A673 (cell line): Measurements from ENCODE around the gene FXYD3. TPM values are rescaled to one million over a fixed set of nuclear protein-coding genes. Genes with fewer than 3 reads are reported as not detected.

Source experiments
- BruUV-seq: library from RNA; stranded (reverse); fragments of 400-500 nt; replicated peaks from 2 replicates; lab custom pipeline; 2021; lab: Mats Ljungman, UMichigan
- CTCF ChIA-PET: fragments of 300-600 bp; sonication (Branson Sonifier 250); formaldehyde crosslinking; loops from one replicate; lab custom pipeline; 2022; ENCODE audit warnings: antibody characterized with exemption; lab: Charles Lee
- POLR2A ChIA-PET: fragments of 300-600 bp; sonication (Branson Sonifier 250); formaldehyde crosslinking; loops from one replicate; lab custom pipeline; 2022; ENCODE audit warnings: antibody characterized with exemption; ENCODE audit not compliant: low non-redundant PET; lab: Charles Lee
- DNase-seq: peaks from one replicate; pipeline ENCODE4 v3.0.0-alpha.2; 2015; ENCODE audit warnings: low spot score
- H3K27ac ChIP-seq: fragments of 200-600 bp; sonication (generic); 2 replicates; pipeline ENCODE4 v1.5.1; 2016; ENCODE audit warnings: mixed run types, low read depth, mild to moderate bottlenecking, mixed read lengths, antibody characterized with exemption, low read length; ENCODE audit not compliant: poor library complexity, severe bottlenecking
- H3K27me3 ChIP-seq: fragments of 200-600 bp; sonication (generic); replicated peaks from 2 replicates; pipeline ENCODE4 v1.6.1; 2017; ENCODE audit warnings: mixed run types, low read depth, mild to moderate bottlenecking, mixed read lengths, antibody characterized with exemption, low read length; ENCODE audit not compliant: insufficient read depth, poor library complexity
- H3K36me3 ChIP-seq: fragments of 200-600 bp; sonication (generic); 2 replicates; pipeline ENCODE4 v1.6.1; 2016; ENCODE audit warnings: mixed run types, mild to moderate bottlenecking, mixed read lengths, antibody characterized with exemption, low read length; ENCODE audit not compliant: insufficient read depth, poor library complexity, severe bottlenecking
- H3K4me1 ChIP-seq: fragments of 200-600 bp; sonication (generic); 2 replicates; pipeline ENCODE4 v1.6.1; 2017; ENCODE audit warnings: mixed run types, mild to moderate bottlenecking, mixed read lengths, antibody characterized with exemption, low read length; ENCODE audit not compliant: insufficient read depth, poor library complexity, severe bottlenecking
- H3K4me3 ChIP-seq: fragments of 200-600 bp; sonication (generic); 2 replicates; pipeline ENCODE4 v1.5.1; 2016; ENCODE audit warnings: low read depth, mixed run types, mild to moderate bottlenecking, mixed read lengths, low read length; ENCODE audit not compliant: poor library complexity, severe bottlenecking
- H3K9me3 ChIP-seq: fragments of 200-600 bp; sonication (generic); 2 replicates; pipeline ENCODE4 v1.6.1; 2016; ENCODE audit warnings: mixed run types, low read depth, mild to moderate bottlenecking, mixed read lengths, antibody characterized with exemption, low read length; ENCODE audit not compliant: poor library complexity, severe bottlenecking
- CTCF ChIP-seq: fragments of 300-800, 200-600 bp; sonication (generic); conservative IDR thresholded peaks from 2 replicates; pipeline ENCODE4 v1.5.1; 2017; ENCODE audit warnings: low read depth, mild to moderate bottlenecking, antibody characterized with exemption, low read length, moderate library complexity, mixed read lengths
- EZH2 ChIP-seq: fragments of 200-600 bp; sonication (generic); IDR thresholded peaks from 2 replicates; pipeline ENCODE4 v1.6.1; 2017; ENCODE audit warnings: borderline replicate concordance, low read depth, mild to moderate bottlenecking, mixed read lengths, antibody characterized with exemption, low read length; ENCODE audit not compliant: poor library complexity, severe bottlenecking
- intact Hi-C: fragments of 100-400 bp; cut with micrococcal nuclease; formaldehyde crosslinking; loops from one replicate; pipeline ENCODE4 v1.10.0; 2022; ENCODE audit not compliant: unreplicated experiment
- total RNA-seq: library from RNA; stranded (reverse); gene quantifications from 2 replicates; pipeline ENCODE4 v1.2.3, GENCODE V29; 2021

FXYD3 gene
- total RNA-seq, 1 experiment from 2014 or later, result not detected

- intact Hi-C loops, result no loop called here
- DNase-seq, result no peak
- TF ChIP-seq CTCF (no peak), EZH2 (no peak)
- H3K4me3 ChIP-seq, result peak within 1 kb of the TSS; percentile 34
- H3K9me3 ChIP-seq, result no peaks in the 10 kb centered on the region
- POLR2A ChIA-PET, result no interaction called here
- peaks cover 3% of the 10 kb centered on the region for H3K27me3 ChIP-seq
- no peak within 1 kb of the TSS for H3K27ac ChIP-seq
- BruUV-seq, result no TSS peak
- no peaks in the 10 kb centered on the region for H3K36me3 ChIP-seq
- CTCF ChIA-PET, result interaction anchor here (0.6 kb wide), 2 partner anchors 9 to 182 kb away, joined by 3 to 8 read pairs; no protein-coding TSS in a partner anchor
- peaks cover 27% of the 10 kb centered on the region for H3K4me1 ChIP-seq
These were observed 27.6 kb downstream of the FXYD3 start, which contains the start of gene FXYD7 for GRCh38 chr19:35143231-35143715. Gene FXYD7 (plus strand): TSS chr19:35143255. CDS start chr19:35143334, 79 bp downstream.

- peaks cover 3% of the 10 kb centered on the region for H3K27me3 ChIP-seq
- no peaks in the 10 kb centered on the region for H3K9me3 ChIP-seq
- TF ChIP-seq CTCF (no peak), EZH2 (no peak)
- H3K36me3 ChIP-seq, result no peaks in the 10 kb centered on the region
- no peak overlapping the region for H3K4me3 ChIP-seq
- no peak for DNase-seq
- intact Hi-C loops, result no loop called here
- no TSS peak for BruUV-seq
- H3K27ac ChIP-seq, result no peak overlapping the region
- ChIA-PET CTCF (no interaction called here), POLR2A (no interaction called here)
- peaks cover 27% of the 10 kb centered on the region for H3K4me1 ChIP-seq
These were observed 28.2 kb downstream of the FXYD3 start for GRCh38 chr19:35143818-35144217.

- peaks cover 3% of the 10 kb centered on the region for H3K27me3 ChIP-seq
- TF ChIP-seq CTCF, result no peak
- no peak for TF ChIP-seq EZH2
- H3K4me3 ChIP-seq, result no peak overlapping the region
These were observed 28.6 kb downstream of the FXYD3 start for GRCh38 chr19:35144259-35144599.

More at GRCh38 chr19:35144259-35144599, 28.6 kb downstream of the FXYD3 start:
- no peak for DNase-seq
- Histone ChIP-seq H3K36me3 (no peaks in the 10 kb centered on the region), H3K4me1 (peaks cover 27% of the 10 kb centered on the region), H3K9me3 (no peaks in the 10 kb centered on the region), H3K27ac (no peak overlapping the region)
- CTCF ChIA-PET, result no interaction called here
- POLR2A ChIA-PET, result no interaction called here
- no TSS peak for BruUV-seq
- intact Hi-C loops, result no loop called here
